NB4 (cell line): ENCODE data around the gene KLHL12.

Experiments used
- DNase-seq: peaks from one replicate; pipeline ENCODE4 v3.0.0; 2010; ENCODE audit warnings: low read depth
- H3K4me3 ChIP-seq: one replicate; pipeline ENCODE4 v1.5.1; 2011; ENCODE audit warnings: mild to moderate bottlenecking, low read depth, low read length, moderate library complexity
- MYC ChIP-seq: IDR thresholded peaks from 2 replicates; pipeline ENCODE4 v1.6.1; 2011; ENCODE audit warnings: low read depth, low read length
- POLR2A ChIP-seq: IDR thresholded peaks from 2 replicates; pipeline ENCODE4 v1.6.1; 2011; ENCODE audit warnings: mild to moderate bottlenecking; ENCODE audit not compliant: insufficient read length; ENCODE audit errors: extremely low read depth
- TF ChIP-seq, protein P1 (sequence below): IDR thresholded peaks from 2 replicates; pipeline ENCODE4 v1.6.1; 2011; ENCODE audit warnings: low read depth, low read length
- TF ChIP-seq, protein P2 (sequence below): IDR thresholded peaks from one replicate; pipeline ENCODE4 v1.5.1; 2012; ENCODE audit warnings: low read depth, low read length

Gene KLHL12

DNA sequence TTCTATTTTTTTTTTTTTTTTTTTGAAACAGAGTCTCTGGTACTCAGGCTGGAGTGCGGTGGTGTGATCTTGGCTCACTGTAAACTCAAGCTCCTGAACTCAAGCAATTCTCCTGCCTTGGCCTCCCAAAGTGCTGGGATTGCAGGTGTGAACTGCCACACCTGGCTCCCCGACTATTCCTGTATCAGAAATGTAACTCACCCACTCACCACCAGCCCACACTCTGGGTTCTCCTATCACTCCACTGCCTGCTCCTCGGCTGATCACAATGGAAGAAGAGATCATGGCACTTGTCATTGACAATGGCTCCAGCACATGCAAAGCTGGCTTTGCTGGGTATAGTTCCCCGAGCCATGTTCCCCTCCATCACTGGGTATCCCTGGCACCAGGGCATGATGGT is 54.0 kb downstream of the KLHL12 start:
- DNase-seq = no peak
- TF ChIP-seq POLR2A (no peak), MYC (no peak)
- TF ChIP-seq, protein P1, sequence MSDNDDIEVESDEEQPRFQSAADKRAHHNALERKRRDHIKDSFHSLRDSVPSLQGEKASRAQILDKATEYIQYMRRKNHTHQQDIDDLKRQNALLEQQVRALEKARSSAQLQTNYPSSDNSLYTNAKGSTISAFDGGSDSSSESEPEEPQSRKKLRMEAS = no peak
- TF ChIP-seq, protein P2, sequence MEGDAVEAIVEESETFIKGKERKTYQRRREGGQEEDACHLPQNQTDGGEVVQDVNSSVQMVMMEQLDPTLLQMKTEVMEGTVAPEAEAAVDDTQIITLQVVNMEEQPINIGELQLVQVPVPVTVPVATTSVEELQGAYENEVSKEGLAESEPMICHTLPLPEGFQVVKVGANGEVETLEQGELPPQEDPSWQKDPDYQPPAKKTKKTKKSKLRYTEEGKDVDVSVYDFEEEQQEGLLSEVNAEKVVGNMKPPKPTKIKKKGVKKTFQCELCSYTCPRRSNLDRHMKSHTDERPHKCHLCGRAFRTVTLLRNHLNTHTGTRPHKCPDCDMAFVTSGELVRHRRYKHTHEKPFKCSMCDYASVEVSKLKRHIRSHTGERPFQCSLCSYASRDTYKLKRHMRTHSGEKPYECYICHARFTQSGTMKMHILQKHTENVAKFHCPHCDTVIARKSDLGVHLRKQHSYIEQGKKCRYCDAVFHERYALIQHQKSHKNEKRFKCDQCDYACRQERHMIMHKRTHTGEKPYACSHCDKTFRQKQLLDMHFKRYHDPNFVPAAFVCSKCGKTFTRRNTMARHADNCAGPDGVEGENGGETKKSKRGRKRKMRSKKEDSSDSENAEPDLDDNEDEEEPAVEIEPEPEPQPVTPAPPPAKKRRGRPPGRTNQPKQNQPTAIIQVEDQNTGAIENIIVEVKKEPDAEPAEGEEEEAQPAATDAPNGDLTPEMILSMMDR = no peak
- no peak overlapping the region for H3K4me3 ChIP-seq

DNA sequence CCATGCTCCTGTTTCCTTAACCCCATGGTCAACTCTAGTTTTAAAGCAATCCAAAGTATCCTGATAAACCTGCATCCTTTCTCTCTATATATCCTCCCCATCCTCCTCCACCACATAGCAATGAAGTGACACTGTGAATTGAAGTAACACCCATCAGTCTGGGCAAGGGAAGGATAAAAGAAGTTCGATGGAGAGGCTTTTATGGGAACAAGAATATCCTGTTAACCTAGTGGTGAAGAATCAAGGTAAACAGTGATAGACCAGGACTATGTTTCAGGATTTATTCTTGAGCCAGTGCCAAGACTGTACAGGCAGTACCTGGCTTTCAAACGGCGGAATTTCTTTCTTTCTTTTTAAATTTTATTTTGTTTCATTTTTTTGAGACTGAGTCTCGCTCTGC is 55.7 kb downstream of the KLHL12 start:
- no peak overlapping the region for H3K4me3 ChIP-seq
- no peak for DNase-seq
- TF ChIP-seq, protein P1 = no peak
- TF ChIP-seq, protein P2 = no peak
- TF ChIP-seq POLR2A (no peak), MYC (no peak)

DNA sequence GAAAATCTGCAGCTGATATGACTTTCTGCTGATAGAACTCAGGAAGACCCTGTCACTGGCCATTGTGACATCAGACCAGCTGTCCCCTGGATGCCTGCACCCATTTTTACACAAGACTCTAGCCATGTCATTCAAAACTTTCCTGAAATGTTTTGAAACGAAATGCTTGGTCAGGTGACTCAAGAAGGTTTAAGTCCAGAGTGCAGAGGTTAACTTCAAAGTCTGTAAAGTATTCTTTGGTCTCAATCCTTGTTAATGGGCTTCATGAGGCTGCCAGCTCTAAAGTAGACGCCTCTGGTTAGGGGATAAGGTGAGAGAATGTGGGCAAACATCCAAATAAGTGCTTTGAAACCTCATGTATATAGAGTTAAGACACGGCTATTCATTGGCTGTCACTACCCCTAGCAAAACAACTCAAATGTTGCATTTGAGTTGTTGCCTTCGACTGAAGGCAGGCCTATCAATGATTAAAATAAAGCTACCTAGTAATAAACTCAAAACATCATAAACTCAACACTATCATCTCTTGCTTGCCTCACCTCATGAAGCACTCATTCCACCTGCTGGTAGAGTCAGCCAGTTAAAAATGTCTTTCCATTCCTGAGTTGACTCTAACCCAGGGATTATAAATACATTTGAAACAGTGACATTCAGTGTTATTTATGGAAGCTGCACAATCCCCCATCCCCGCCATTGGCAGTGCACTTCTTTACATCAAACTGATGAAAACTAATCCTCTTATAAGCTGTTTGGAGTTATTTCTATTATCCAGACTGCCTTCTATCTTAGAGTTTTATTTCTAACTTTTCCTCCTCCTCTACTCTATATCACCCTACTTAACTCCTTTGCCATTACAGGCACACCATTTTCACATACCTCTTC is 64.1 kb downstream of the KLHL12 start:
- H3K4me3 ChIP-seq = no peak overlapping the region
- TF ChIP-seq, protein P1 = no peak
- TF ChIP-seq MYC (no peak), POLR2A (no peak)
- TF ChIP-seq, protein P2 = no peak
- DNase-seq = no peak

DNA sequence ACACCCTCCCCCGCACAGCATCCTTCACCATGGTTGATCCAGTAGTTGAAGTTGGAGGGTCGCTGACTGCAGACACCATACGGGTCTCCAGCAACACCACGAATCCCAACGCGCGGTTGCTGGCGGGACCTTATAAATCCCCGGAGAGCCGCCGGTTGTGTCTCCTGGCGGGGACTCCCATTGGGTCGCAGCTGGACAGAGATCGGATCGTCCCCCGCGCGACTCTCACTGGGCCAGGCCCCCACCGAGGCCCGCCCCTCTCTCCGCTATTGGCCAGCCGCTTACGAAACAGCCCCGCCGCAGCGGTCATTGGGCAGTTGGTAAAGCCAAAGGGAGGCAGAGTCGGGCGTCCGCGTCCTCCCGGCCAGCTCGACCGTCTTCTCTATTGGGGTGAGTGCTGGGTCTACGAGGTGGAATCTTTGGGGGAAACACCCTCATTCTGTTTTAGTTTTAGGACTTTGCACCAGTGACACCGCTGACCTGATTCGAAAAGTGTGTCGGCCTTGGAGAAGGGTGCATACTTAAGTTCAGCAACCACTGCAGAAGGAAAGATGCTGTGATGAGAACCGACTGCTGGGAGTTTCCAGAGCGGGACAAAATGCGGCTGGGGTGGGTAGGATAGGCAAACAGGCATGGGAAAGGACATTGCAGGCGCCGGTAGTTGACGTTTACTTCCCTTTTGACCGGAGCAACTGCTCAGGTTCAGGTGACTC is 65.5 kb downstream of the KLHL12 start:
- TF ChIP-seq POLR2A = peak; percentile 67
- TF ChIP-seq, protein P1 = 0 out of 2 replicates have a peak, but pooled peaks have one; percentile 22
- no peak for TF ChIP-seq MYC
- DNase-seq = peak; percentile 95
- peak overlapping the region; percentile 75 for H3K4me3 ChIP-seq

DNA sequence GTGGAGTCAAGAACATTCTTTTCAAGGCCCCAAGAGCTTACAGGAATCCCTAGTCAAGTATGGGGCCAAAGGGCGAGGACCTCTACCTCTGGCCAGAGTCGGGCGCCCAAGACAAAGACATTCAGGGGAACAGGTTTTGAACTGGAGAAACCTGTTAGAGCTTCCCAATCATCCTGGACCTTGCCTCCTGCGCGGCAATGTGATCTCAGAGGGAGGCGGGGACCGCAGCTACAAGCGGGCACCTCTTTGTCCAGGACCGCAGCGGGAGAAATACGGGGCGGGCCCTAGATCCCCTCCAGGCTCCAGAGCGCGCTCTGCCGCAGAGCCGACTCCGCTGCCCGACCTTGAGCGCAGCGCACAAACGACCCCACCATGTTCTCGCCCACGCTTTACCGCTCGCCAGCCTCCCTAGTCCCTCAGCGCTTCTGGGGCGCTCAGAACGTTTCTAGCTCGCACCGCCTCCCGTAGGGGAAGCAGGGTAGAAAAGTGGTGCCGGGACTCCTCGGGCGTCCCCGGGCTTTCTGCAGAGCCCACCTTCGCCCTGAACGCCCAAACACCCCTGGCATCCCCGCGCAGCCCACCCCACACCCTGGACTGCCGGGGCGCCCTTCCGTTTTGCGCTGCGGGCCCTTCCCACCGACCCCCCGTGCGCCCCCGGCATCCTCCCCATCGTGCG is 66.2 kb downstream of the KLHL12 start:
- no peak for TF ChIP-seq POLR2A
- TF ChIP-seq, protein P2 = no peak
- peak overlapping the region; percentile 75 for H3K4me3 ChIP-seq
- DNase-seq = peak; percentile 83
